Activated CD8-positive, alpha-beta memory T cell treated with anti-CD3 and anti-CD28 coated beads, Interleukin-2, amount 10 ng/mL, durations not matched to agents 7 days and 5 days (primary cell): ENCODE results near the gene HOMER1. TPM values are rescaled to one million over a fixed set of nuclear protein-coding genes. Genes with fewer than 3 reads are reported as not detected.
"Not testable (repeated sequence)": the region's sequence is repeated elsewhere in the genome, so short reads cannot be mapped to it uniquely, and the experiment has no call there.

ENCODE experiments used
- ATAC-seq: fragments of 150-1000 bp; cut with Tn5 transposase; one replicate; pipeline ENCODE4 v1.10.0; 2021; ENCODE audit warnings: moderate library complexity
- CTCF ChIA-PET: fragments of 350-600 bp; sonication (Branson Sonifier 250); formaldehyde crosslinking; loops from one replicate; lab custom pipeline; 2021; ENCODE audit warnings: antibody characterized with exemption; lab: Charles Lee
- DNase-seq: peaks from one replicate; pipeline ENCODE4 v3.0.0-alpha.2; 2020
- H3K27ac Mint-ChIP-seq: one replicate; pipeline ENCODE4 v1.8.0; 2021; ENCODE audit warnings: mild to moderate bottlenecking, mixed read lengths
- H3K27me3 Mint-ChIP-seq: one replicate; pipeline ENCODE4 v1.8.0; 2021; ENCODE audit warnings: mixed read lengths
- H3K36me3 Mint-ChIP-seq: one replicate; pipeline ENCODE4 v1.8.0; 2021; ENCODE audit warnings: mild to moderate bottlenecking, mixed read lengths
- H3K4me1 Mint-ChIP-seq: one replicate; pipeline ENCODE4 v1.8.0; 2021; ENCODE audit warnings: mixed read lengths
- H3K4me3 Mint-ChIP-seq: one replicate; pipeline ENCODE4 v1.8.0; 2021; ENCODE audit warnings: mild to moderate bottlenecking, moderate library complexity, mixed read lengths
- H3K9me3 Mint-ChIP-seq: one replicate; pipeline ENCODE4 v1.8.0; 2022; ENCODE audit warnings: low read depth, mixed read lengths
- total RNA-seq, 2 experiments: library from RNA; stranded (reverse); gene quantifications; one replicate each; pipeline ENCODE4 v1.2.3, GENCODE V29; 2021

Gene HOMER1
- total RNA-seq, 2 experiments from 2014 or later, result 2.5 to 5.2 TPM

DNA sequence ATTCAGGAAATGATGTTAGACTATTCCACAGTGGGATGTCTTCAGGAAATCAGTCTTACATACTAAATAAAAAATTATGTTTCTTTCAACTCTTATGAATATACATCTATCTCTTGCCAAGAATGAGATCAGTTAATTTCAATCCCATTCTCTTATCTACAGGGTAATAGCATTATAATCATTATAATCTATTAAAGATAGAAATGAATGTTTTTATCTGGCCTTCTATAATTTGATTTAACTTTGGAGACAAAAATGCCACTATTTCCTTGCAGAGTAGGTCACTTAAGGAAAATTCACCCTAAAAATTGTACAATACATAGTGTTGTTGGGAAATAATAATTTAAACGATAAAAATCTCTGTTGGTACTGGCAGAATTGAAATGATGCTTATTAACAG is 96.4 kb downstream of the HOMER1 start:
- Mint-ChIP-seq H3K4me1 (peaks cover 9% of the 10 kb centered on the region), H3K9me3 (no peaks in the 10 kb centered on the region)

DNA sequence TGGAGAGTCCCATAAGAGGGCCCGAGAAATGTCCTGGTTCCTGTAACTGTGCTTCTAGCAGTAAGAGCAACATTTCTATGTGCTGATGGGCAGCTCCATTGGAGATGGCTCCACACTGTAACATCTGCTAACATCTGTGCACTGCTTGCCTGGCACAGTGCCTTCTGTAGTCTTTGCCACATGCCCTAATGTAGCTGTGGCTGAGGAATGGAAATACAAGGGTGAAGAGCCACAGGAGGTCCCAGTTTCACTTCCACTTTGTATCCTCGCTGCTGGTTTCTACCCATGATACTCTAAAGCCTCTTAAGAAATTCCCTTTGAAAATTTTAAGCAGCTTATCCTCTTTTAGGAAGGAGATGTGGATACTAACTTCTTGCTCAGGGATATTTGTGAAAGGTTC is 97.4 kb downstream of the HOMER1 start:
- peaks cover 9% of the 10 kb centered on the region for H3K4me1 Mint-ChIP-seq
- no peaks in the 10 kb centered on the region for H3K36me3 Mint-ChIP-seq
- DNase-seq, result peak; percentile 42
- peak; percentile 80 for ATAC-seq
- peak overlapping the region; percentile 14 for H3K4me3 Mint-ChIP-seq
- CTCF ChIA-PET, result no interaction called here
- no peaks in the 10 kb centered on the region for H3K27me3 Mint-ChIP-seq
- H3K27ac Mint-ChIP-seq, result peak overlapping the region; percentile 27
- H3K9me3 Mint-ChIP-seq, result no peaks in the 10 kb centered on the region

More for the DNA sequence above, 96.4 kb downstream of the HOMER1 start:
- Mint-ChIP-seq H3K27me3 (no peaks in the 10 kb centered on the region), H3K4me3 (no peak overlapping the region), H3K27ac (no peak overlapping the region), H3K36me3 (no peaks in the 10 kb centered on the region)
- DNase-seq (no peak), ATAC-seq (no peak)
- CTCF ChIA-PET, result no interaction called here

DNA sequence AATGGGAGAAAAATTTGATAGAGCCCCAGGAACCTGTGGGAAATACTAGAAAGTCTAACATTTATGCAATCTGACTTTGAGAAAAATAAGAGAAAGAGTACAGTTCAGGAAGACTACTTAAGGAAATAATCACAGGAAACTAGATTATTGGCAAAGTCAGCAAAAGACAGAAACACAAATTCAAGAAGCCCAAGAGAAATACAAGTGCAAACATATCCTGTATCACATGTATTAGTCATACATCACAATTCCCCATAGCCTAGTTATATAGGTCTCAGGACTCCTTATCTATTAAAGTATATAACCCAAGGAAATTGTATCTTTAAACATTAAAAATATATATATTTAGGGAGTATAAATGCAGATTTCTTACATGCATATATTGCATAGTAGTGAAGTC is 100.8 kb downstream of the HOMER1 start:
- peaks cover 6% of the 10 kb centered on the region for H3K36me3 Mint-ChIP-seq
- no peak overlapping the region for H3K27ac Mint-ChIP-seq
- H3K4me1 Mint-ChIP-seq, result peaks cover 9% of the 10 kb centered on the region
- no peak for DNase-seq
- H3K9me3 Mint-ChIP-seq, result peaks cover 4% of the 10 kb centered on the region
- CTCF ChIA-PET, result no interaction called here
- H3K4me3 Mint-ChIP-seq, result no peak overlapping the region
- H3K27me3 Mint-ChIP-seq, result no peaks in the 10 kb centered on the region
- ATAC-seq, result no peak

DNA sequence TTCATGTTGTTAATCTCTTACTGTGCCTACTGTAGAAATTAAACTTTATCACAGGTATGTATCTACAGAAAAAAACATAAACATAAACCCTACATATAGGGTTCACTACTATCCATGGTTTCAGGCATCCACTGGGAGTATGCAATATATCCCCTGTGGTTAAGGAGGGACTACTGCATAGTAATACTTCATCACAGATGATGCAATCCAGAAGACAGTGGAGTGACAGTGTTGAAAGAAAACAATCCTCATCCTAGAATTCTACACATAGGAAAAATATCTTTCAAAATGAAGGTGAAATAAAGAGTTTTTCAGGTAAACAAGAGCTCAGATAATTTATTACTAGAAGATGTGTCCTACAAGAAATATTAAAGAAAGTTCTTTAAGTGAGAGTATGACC is 105.9 kb downstream of the HOMER1 start:
- H3K4me3 Mint-ChIP-seq, result no peak overlapping the region
- no peaks in the 10 kb centered on the region for H3K4me1 Mint-ChIP-seq
- no peak for ATAC-seq
- no peak overlapping the region for H3K27ac Mint-ChIP-seq
- peaks cover 9% of the 10 kb centered on the region for H3K9me3 Mint-ChIP-seq
- no peak for DNase-seq
- H3K36me3 Mint-ChIP-seq, result peaks cover 17% of the 10 kb centered on the region
- CTCF ChIA-PET, result no interaction called here
- H3K27me3 Mint-ChIP-seq, result no peaks in the 10 kb centered on the region

DNA sequence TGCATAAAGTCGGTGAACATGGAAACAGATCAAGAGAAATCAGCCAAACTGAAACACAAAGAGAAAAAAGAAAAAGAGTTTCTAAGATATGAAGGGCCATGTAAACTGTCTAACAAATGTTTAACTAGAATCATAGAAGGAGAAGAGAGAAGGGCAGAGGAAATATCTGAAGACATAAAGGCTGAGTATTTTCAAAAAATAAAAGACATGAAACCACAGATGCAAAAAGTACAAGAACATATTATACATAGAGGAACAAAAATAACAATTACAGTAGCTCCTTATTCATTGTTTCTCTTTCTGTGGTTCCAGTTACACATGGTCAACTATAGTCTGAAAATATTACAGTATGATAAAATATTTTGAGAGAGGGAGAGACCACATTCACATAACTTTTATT is 106.3 kb downstream of the HOMER1 start:
- ATAC-seq (no peak), DNase-seq (no peak)
- Mint-ChIP-seq H3K4me3 (no peak overlapping the region), H3K36me3 (peaks cover 17% of the 10 kb centered on the region), H3K4me1 (no peaks in the 10 kb centered on the region), H3K27ac (no peak overlapping the region), H3K27me3 (no peaks in the 10 kb centered on the region), H3K9me3 (peaks cover 9% of the 10 kb centered on the region)
- CTCF ChIA-PET, result no interaction called here

DNA sequence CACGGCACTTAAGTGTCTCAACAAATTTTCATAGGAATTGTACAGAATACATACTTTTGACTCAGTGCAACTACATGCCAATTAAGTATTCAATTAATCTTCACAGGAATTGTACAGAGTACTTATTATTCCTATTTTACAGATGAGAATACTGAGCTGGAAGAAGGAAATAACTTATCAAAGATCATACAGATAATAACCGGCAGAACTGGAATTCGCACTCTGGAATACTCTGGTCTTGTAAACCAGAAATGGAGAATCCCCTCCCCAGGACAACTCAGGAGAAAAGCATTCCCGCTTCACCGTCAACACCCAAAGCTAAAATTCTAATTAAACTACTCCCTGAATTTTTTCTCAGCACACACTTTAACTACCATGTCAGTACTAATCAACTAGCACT is 112.7 kb downstream of the HOMER1 start:
- H3K4me3 Mint-ChIP-seq, result no peak overlapping the region
- CTCF ChIA-PET, result no interaction called here
- H3K9me3 Mint-ChIP-seq, result no peaks in the 10 kb centered on the region
- H3K36me3 Mint-ChIP-seq, result no peaks in the 10 kb centered on the region
- no peaks in the 10 kb centered on the region for H3K27me3 Mint-ChIP-seq
- H3K4me1 Mint-ChIP-seq, result no peaks in the 10 kb centered on the region
- H3K27ac Mint-ChIP-seq, result no peak overlapping the region
- ATAC-seq, result no peak
- no peak for DNase-seq

DNA sequence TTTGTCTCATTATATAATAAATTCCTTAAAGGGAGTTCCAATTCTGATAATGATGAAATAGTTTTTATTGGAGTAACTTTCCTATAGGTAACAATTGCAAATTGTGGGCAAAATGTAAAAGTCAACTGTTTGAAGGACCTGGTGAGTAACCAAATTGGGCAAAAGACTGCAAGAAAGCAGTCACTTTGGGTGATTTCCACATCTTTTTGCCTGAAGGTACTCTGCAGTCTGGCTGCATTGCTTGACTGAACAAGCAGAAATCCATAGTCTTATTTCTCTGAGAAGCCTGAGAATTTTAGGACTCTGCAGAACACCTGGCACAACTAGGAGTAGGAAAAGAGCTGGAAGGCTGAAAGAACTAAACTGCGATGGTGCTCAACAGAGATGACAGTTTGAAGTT is 114.9 kb downstream of the HOMER1 start:
- no peaks in the 10 kb centered on the region for H3K36me3 Mint-ChIP-seq
- H3K27me3 Mint-ChIP-seq, result no peaks in the 10 kb centered on the region
- CTCF ChIA-PET, result no interaction called here
- no peaks in the 10 kb centered on the region for H3K9me3 Mint-ChIP-seq
- H3K4me3 Mint-ChIP-seq, result no peak overlapping the region
- DNase-seq, result no peak
- no peak for ATAC-seq
- no peak overlapping the region for H3K27ac Mint-ChIP-seq
- H3K4me1 Mint-ChIP-seq, result no peaks in the 10 kb centered on the region

DNA sequence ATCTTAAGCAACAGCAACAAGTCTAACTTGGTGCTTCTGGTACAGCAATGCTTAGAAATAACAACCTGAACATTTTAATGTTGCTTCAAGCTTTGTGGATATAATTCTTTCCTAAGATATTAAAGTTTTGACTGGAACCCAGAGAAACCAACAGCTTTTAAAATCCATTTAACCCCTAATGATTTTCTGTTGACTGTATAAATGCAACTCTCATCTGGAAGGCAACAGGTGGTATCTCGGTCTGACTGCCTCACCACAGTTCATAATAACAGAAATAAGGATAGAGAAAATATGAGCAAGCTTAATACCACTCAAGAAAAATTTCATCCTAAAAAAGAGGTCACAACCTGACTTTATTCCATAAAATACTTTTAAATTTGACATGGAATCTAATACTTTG is 116.9 kb downstream of the HOMER1 start:
- Mint-ChIP-seq H3K27ac (no peak overlapping the region), H3K9me3 (no peaks in the 10 kb centered on the region), H3K36me3 (no peaks in the 10 kb centered on the region), H3K4me1 (no peaks in the 10 kb centered on the region), H3K4me3 (no peak overlapping the region), H3K27me3 (no peaks in the 10 kb centered on the region)
- CTCF ChIA-PET, result no interaction called here
- DNase-seq (no peak), ATAC-seq (no peak)

DNA sequence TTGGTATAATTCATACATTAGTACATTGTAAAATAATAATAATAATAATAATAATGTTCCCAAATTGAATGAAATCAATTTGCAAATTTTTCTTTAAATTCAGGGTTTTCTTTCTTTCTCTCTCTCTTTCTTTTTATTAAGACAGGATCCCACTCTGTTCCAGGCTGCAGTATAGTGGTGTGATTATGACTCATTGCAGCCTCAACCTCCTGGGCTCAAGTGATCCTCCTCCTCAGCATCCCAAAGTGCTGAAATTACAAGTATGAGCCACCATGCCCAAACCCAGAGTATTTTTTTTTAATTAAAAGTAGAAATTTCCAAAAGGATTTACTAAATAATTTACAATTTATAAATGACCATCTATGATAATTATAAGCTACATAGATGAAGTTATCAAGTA is 117.7 kb downstream of the HOMER1 start:
- Mint-ChIP-seq H3K27me3 (no peaks in the 10 kb centered on the region), H3K4me3 (no peak overlapping the region), H3K36me3 (no peaks in the 10 kb centered on the region), H3K9me3 (no peaks in the 10 kb centered on the region), H3K4me1 (no peaks in the 10 kb centered on the region), H3K27ac (no peak overlapping the region)
- ATAC-seq (no peak), DNase-seq (no peak)
- CTCF ChIA-PET, result no interaction called here

DNA sequence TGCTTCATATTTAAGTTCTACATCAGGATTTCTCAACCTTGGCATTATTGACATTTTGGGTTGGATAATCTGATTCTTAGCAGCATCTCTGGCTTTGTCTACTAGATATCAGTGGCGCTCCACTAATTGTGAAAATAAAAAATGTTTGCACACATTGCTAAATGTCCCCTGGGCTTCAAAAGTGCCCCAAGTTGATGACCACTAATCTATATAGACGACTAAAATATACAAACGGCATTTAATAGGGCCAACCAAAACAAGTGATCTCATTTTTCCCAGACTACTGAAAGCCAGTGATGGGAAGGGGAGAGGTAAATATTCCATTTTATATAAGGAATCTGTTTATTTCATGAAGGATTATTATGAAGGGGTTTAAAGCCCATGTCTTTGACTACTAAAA is 118.6 kb downstream of the HOMER1 start:
- ATAC-seq, result no peak
- Mint-ChIP-seq H3K27me3 (no peaks in the 10 kb centered on the region), H3K36me3 (no peaks in the 10 kb centered on the region), H3K27ac (no peak overlapping the region), H3K9me3 (no peaks in the 10 kb centered on the region), H3K4me1 (no peaks in the 10 kb centered on the region), H3K4me3 (no peak overlapping the region)
- CTCF ChIA-PET, result no interaction called here
- no peak for DNase-seq

DNA sequence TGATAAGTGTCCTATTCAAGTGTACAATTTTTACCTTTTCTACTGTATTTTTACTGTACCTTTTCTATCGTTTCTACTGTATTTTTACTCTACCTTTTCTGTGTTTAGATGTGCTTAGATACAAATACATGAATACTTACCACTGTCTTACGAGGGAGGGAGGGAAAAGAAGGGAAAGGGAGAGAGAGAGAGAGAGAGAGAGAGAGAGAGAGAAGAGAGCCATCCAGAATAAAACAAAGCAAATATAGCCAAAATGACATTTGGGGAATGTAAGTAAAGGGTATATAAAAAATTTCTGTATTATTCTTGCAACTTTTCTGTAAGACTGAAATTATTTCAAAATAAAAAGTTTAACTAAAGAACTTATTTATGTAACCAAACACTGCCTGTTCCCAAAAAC is 121.2 kb downstream of the HOMER1 start:
- DNase-seq (no peak), ATAC-seq (no peak)
- H3K4me3 Mint-ChIP-seq, result no peak overlapping the region
- H3K36me3 Mint-ChIP-seq, result no peaks in the 10 kb centered on the region
- no peak overlapping the region for H3K27ac Mint-ChIP-seq
- no peaks in the 10 kb centered on the region for H3K27me3 Mint-ChIP-seq
- H3K4me1 Mint-ChIP-seq, result no peaks in the 10 kb centered on the region
- no peaks in the 10 kb centered on the region for H3K9me3 Mint-ChIP-seq
- CTCF ChIA-PET, result no interaction called here

DNA sequence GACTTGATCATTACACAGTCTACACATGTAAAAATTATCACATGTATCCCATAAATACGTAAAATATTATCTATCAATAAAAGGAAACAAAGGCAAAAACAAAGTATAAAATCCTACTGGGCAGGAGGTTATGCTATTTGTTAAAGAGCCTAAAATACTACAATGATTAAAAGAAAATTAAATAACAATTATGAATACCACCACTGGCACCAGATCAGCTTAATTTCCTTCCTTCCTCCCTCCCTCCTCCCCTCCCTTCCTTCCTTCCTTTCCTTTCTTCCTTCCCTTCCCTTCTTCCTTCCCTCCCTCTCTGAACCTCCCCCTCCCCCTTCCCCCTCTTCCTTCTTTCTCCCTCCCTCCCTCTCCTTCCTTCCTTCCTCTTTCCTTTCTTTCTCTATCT is 127.3 kb downstream of the HOMER1 start:
- Mint-ChIP-seq H3K36me3 (peaks cover 12% of the 10 kb centered on the region), H3K27me3 (no peaks in the 10 kb centered on the region), H3K27ac (no peak overlapping the region), H3K4me3 (no peak overlapping the region), H3K9me3 (peaks cover 14% of the 10 kb centered on the region), H3K4me1 (no peaks in the 10 kb centered on the region)
- CTCF ChIA-PET, result no interaction called here
- DNase-seq, result no peak
- no peak for ATAC-seq

DNA sequence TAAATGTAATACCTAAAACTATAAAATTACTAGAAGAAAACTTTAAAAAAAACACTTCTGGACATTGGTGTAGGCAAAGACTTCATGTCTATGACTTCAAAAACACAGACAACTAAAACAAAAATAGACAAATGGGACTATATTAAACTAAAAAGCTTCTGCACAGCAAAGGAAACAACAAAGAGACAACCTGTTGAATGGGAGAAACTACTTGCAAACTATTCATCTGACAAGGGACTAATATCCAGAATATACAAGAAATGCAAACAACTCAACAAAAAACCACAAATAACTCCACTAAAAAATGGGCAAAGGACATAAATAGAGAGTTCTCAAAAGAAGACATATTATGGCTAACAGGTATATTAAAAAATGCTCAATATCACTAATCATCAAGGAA is 128.8 kb downstream of the HOMER1 start:
- CTCF ChIA-PET, H3K27me3 Mint-ChIP-seq, H3K4me1 Mint-ChIP-seq, H3K27ac Mint-ChIP-seq, H3K4me3 Mint-ChIP-seq, ATAC-seq, DNase-seq: not testable (repeated sequence)
- H3K9me3 Mint-ChIP-seq, result peaks cover 19% of the 10 kb centered on the region
- peaks cover 17% of the 10 kb centered on the region for H3K36me3 Mint-ChIP-seq

DNA sequence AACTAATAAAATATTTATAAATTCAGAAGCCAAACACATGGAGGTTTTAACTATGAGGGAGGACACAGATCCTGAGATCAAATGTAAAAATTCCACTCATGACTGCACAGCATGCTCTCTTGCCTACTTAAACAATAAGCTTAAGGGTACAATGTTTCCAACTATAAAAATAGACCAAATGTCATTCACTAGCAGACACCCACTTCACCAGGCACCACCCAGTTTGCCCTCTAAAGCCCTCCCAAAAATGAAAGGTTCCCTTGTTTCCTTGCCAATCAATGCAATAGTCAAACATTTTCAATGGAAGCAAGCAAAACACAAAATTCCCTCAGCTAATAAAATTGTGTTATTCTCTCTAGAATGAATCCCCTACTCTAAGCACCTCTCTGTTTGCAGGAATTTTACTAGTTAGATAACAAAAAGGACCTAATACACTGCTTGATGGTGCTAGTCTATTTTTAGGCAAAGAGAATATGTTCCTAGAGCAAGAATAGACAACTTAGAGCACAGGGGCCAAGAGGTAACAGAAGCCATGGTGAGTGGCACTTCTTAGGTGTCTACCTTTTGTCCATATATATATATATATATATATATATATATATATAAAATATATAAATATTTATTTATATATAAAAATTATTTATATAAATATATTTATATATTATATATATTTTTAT is 135.3 kb downstream of the HOMER1 start:
- H3K27ac Mint-ChIP-seq, result no peak overlapping the region
- no peaks in the 10 kb centered on the region for H3K27me3 Mint-ChIP-seq
- peaks cover 13% of the 10 kb centered on the region for H3K9me3 Mint-ChIP-seq
- peaks cover 12% of the 10 kb centered on the region for H3K36me3 Mint-ChIP-seq
- H3K4me1 Mint-ChIP-seq, result no peaks in the 10 kb centered on the region
- H3K4me3 Mint-ChIP-seq, result no peak overlapping the region
- no peak for ATAC-seq
- CTCF ChIA-PET, result no interaction called here
- DNase-seq, result no peak

DNA sequence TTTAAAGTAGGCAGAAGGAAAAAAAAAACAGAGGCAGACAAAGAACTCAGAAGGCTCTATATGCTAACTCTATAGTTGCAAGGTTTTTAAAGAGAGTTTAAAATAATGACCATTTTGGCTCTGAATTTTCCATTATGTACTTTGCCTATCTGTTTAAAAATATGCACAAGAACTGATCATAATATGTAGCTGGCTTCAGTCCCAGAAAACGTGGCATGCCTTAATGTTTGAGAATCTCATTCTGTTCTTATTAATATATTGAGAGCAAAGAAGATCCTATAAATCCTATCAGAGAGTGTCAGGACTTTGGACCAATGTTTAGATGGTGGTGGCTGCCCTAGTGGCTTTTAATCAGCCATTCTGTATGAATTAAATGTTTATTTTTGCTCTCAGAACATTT is 156.5 kb downstream of the HOMER1 start:
- H3K4me1 Mint-ChIP-seq, result no peaks in the 10 kb centered on the region
- no peaks in the 10 kb centered on the region for H3K9me3 Mint-ChIP-seq
- CTCF ChIA-PET, result no interaction called here
- ATAC-seq (no peak), DNase-seq (no peak)
- no peaks in the 10 kb centered on the region for H3K36me3 Mint-ChIP-seq
- H3K4me3 Mint-ChIP-seq, result no peak overlapping the region
- H3K27ac Mint-ChIP-seq, result no peak overlapping the region
- peaks cover 4% of the 10 kb centered on the region for H3K27me3 Mint-ChIP-seq
